Naive thymus-derived CD4-positive, alpha-beta T cell (primary cell): ENCODE results near the gene ARHGAP33. TPM values are rescaled to one million over a fixed set of nuclear protein-coding genes. Genes with fewer than 3 reads are reported as not detected.
A peak's percentile ranks its signal among the peaks of the same experiment; 100 is the strongest.

ENCODE experiments used
- ATAC-seq: fragments of 150-1000 bp; cut with Tn5 transposase; 2 replicates; pipeline ENCODE4 v1.10.0; 2021; ENCODE audit warnings: mild to moderate bottlenecking, moderate library complexity
- CTCF ChIA-PET: fragments of 350-600 bp; sonication (Branson Sonifier 250); formaldehyde crosslinking; loops from one replicate; lab custom pipeline; 2021; ENCODE audit warnings: antibody characterized with exemption; lab: Charles Lee
- POLR2A ChIA-PET: fragments of 350-600 bp; sonication (Branson Sonifier 250); formaldehyde crosslinking; loops from one replicate; lab custom pipeline; 2021; ENCODE audit warnings: antibody characterized with exemption, inconsistent platforms; lab: Charles Lee
- DNase-seq, 9 donors: peaks; one replicate each; pipeline versions ENCODE4 v3.0.0 to v3.0.0-alpha.2; 2020 to 2022; ENCODE audit warnings: mixed read lengths in 1 of 9
- H3K27ac ChIP-seq: one replicate; pipeline ENCODE4 v1.7.0; 2013; ENCODE audit warnings: mild to moderate bottlenecking, low read depth, low read length, moderate library complexity
- H3K27me3 ChIP-seq, 2 donors: one replicate each; pipeline ENCODE4 v1.7.0; 2013; ENCODE audit warnings: low read length in 2 of 2, mild to moderate bottlenecking in 2 of 2, moderate library complexity in 2 of 2; ENCODE audit not compliant: control insufficient read depth in 2 of 2, insufficient read depth in 2 of 2
- H3K36me3 ChIP-seq, 3 experiments: 1 replicate in 2 of 3; 2 replicates in 1 of 3; pipeline ENCODE4 v1.7.0; 2013; ENCODE audit warnings: low read length in 3 of 3, mild to moderate bottlenecking in 3 of 3, moderate library complexity in 1 of 3; ENCODE audit not compliant: insufficient read depth in 3 of 3, control insufficient read depth in 2 of 3
- H3K4me1 ChIP-seq, 2 donors: one replicate each; pipeline ENCODE4 v1.7.0; 2013; ENCODE audit warnings: low read length in 2 of 2, mild to moderate bottlenecking in 2 of 2, moderate library complexity in 1 of 2; ENCODE audit not compliant: control insufficient read depth in 2 of 2, insufficient read depth in 2 of 2
- H3K4me3 ChIP-seq: 2 replicates; pipeline ENCODE4 v1.7.0; 2013; ENCODE audit warnings: mild to moderate bottlenecking, low read length
- H3K9me3 ChIP-seq, 3 experiments: 1 replicate in 2 of 3; 2 replicates in 1 of 3; pipeline ENCODE4 v1.7.0; 2013; ENCODE audit warnings: low read length in 3 of 3; ENCODE audit not compliant: control insufficient read depth in 2 of 3
- H3K27ac Mint-ChIP-seq, 9 donors: one replicate each; pipeline ENCODE4 v1.8.0; 2020 to 2022; ENCODE audit warnings: mixed read lengths in 9 of 9, mild to moderate bottlenecking in 8 of 9, moderate library complexity in 5 of 9, inconsistent platforms in 2 of 9
- H3K27me3 Mint-ChIP-seq, 5 donors: one replicate each; pipeline ENCODE4 v1.8.0; 2021 to 2022; ENCODE audit warnings: mixed read lengths in 5 of 5, mild to moderate bottlenecking in 1 of 5
- H3K36me3 Mint-ChIP-seq, 5 donors: one replicate each; pipeline ENCODE4 v1.8.0; 2020 to 2022; ENCODE audit warnings: mixed read lengths in 5 of 5, mild to moderate bottlenecking in 3 of 5, inconsistent platforms in 1 of 5
- H3K4me1 Mint-ChIP-seq, 7 donors: one replicate each; pipeline ENCODE4 v1.8.0; 2020 to 2022; ENCODE audit warnings: mixed read lengths in 7 of 7, mild to moderate bottlenecking in 3 of 7, inconsistent platforms in 1 of 7
- H3K4me3 Mint-ChIP-seq, 10 donors: one replicate each; pipeline ENCODE4 v1.8.0; 2020 to 2022; ENCODE audit warnings: mild to moderate bottlenecking in 10 of 10, mixed read lengths in 10 of 10, moderate library complexity in 6 of 10, inconsistent platforms in 2 of 10
- H3K9me3 Mint-ChIP-seq, 11 donors: one replicate each; pipeline ENCODE4 v1.8.0; 2020 to 2022; ENCODE audit warnings: mixed read lengths in 11 of 11, mild to moderate bottlenecking in 4 of 11, inconsistent platforms in 1 of 11, moderate library complexity in 1 of 11
- intact Hi-C, 2 donors: fragments of 100-400 bp; cut with micrococcal nuclease; formaldehyde crosslinking; loops; one replicate each; pipeline ENCODE4 v1.15.1; 2023
- polyA plus RNA-seq, 2 donors: library from polyadenylated mRNA; unstranded; fragments of 300-500 nt; fragmentation: Illumina TruSeq; gene quantifications; one replicate each; pipeline ENCODE4 v1.2.3, GENCODE V29; 2021
- total RNA-seq, 6 experiments: library from RNA in 5 of 6; stranded (reverse) in 5 of 6; gene quantifications; 1 replicate in 5 of 6; 2 replicates in 1 of 6; pipeline ENCODE4 v1.2.3 and lab custom pipeline; 2021 to 2026

The ARHGAP33 gene
- total and polyA plus RNA-seq, 7 experiments from 2014 or later, result 0.09 to 55.5 (median 20.6) TPM

DNA sequence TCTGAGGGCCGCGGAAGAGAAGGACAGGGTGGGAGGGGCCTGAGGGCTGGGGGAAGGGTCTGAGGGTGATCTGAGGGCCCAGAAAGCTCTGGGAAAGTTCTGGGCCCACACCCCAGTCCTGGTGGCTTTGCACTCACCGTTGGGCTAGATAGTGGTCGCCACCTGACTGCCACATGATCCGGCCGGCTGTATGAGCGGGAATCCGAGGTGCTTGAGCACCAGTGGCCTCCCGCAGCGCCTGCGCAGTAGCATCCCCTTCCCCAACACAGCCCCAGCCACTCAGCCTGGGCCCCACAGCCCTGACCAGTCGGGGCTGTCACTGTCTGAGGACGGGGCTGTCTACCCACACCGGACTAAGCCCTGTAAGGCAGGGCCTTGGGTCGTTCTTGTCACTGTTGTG is 22.3 kb downstream of the ARHGAP33 start:
- Histone ChIP-seq H3K4me3 (no peak overlapping the region), H3K9me3 (no peaks in the 10 kb centered on the region), H3K36me3 (no peaks in the 10 kb centered on the region), H3K4me1 (no peaks in the 10 kb centered on the region), H3K27ac (no peak overlapping the region), H3K27me3 (no peaks in the 10 kb centered on the region)
- H3K4me1 Mint-ChIP-seq, result peaks cover 0 to 10% (median 0%) of the 10 kb centered on the region in 7 donors
- peak overlapping the region in 1 of 10 donors; percentile 62 for H3K4me3 Mint-ChIP-seq
- peaks cover 20 to 42% (median 27%) of the 10 kb centered on the region in 5 donors for H3K27me3 Mint-ChIP-seq
- intact Hi-C loops, result no loop called here
- ChIA-PET CTCF (no interaction called here), POLR2A (no interaction called here)
- peaks cover 0 to 3% (median 0%) of the 10 kb centered on the region in 11 donors for H3K9me3 Mint-ChIP-seq
- H3K27ac Mint-ChIP-seq, result no peak overlapping the region
- no peak for DNase-seq
- ATAC-seq, result no peak
- no peaks in the 10 kb centered on the region for H3K36me3 Mint-ChIP-seq

DNA sequence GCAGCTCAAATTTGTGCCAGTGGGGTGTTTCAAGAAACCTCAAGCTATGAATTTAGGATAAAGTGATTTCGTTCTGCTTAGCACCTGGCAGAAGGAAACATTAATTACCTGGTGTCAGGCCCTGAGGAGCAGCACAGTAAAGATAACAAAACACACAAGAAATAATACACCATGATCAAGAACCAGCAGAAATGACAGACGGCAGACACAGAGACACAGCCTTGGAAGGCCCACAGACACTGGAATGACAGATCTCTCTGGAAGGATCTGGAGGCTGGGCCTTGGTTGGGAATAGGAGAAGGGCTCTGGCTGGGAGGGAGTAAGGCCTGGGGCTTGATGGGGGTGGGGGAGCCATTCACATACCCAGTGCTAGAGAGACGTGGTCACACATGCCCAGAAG is 26.5 kb downstream of the ARHGAP33 start:
- H3K27me3 Mint-ChIP-seq, result peaks cover 5 to 28% (median 10%) of the 10 kb centered on the region in 5 donors
- no peak overlapping the region for H3K27ac Mint-ChIP-seq
- H3K4me3 ChIP-seq, result no peak overlapping the region
- H3K4me3 Mint-ChIP-seq, result no peak overlapping the region
- ChIA-PET CTCF (interaction anchor here (0.7 kb wide), 1 partner anchor 109 kb away, joined by 8 read pairs; no protein-coding TSS in a partner anchor), POLR2A (no interaction called here)
- H3K9me3 Mint-ChIP-seq, result peaks cover 0 to 3% (median 0%) of the 10 kb centered on the region in 11 donors
- no peaks in the 10 kb centered on the region for H3K36me3 Mint-ChIP-seq
- DNase-seq, result no peak
- no peak for ATAC-seq
- H3K27me3 ChIP-seq, result no peaks in the 10 kb centered on the region
- H3K27ac ChIP-seq, result no peak overlapping the region
- no peaks in the 10 kb centered on the region for H3K9me3 ChIP-seq
- intact Hi-C loops, result no loop called here
- peaks cover 0 to 12% (median 8%) of the 10 kb centered on the region in 7 donors for H3K4me1 Mint-ChIP-seq
- H3K36me3 ChIP-seq, result no peaks in the 10 kb centered on the region
- H3K4me1 ChIP-seq, result no peaks in the 10 kb centered on the region

DNA sequence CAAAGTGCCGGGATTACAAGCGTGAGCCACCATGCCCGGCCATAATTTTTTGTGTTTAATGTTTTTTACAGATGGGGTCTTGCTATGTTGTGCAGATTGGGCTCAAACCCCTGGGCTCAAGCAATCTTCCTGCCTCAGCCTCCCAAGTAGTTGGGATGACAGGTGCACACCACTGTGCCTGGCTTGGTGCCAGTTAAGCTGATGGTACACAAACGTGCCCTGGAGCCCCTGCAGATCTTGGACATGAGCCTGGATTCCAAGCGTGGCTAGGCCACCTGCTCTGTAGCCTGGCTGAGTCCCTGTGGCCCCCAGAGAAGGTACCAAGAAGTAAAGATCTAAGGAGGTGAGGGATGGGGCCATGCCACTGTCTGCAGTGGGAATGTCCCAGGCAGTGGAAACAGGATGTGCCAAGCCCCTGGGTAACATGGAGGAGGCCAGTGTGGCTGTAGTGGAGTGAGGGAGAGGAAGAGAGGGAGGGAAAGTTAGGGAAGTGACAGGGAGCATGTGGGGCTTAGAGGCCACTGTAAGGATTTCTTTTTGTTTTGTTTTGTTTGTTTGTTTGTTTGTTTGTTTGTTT is 30.2 kb downstream of the ARHGAP33 start:
- Histone ChIP-seq H3K36me3 (no peaks in the 10 kb centered on the region), H3K4me3 (no peak overlapping the region), H3K27me3 (no peaks in the 10 kb centered on the region), H3K4me1 (no peaks in the 10 kb centered on the region), H3K27ac (no peak overlapping the region), H3K9me3 (no peaks in the 10 kb centered on the region)
- Mint-ChIP-seq H3K9me3 (peaks cover 0 to 3% (median 0%) of the 10 kb centered on the region in 11 donors), H3K36me3 (no peaks in the 10 kb centered on the region), H3K4me1 (peaks cover 0 to 10% (median 7%) of the 10 kb centered on the region in 7 donors), H3K27me3 (peaks cover 0 to 8% (median 0%) of the 10 kb centered on the region in 5 donors), H3K27ac (no peak overlapping the region), H3K4me3 (no peak overlapping the region)
- ChIA-PET POLR2A (no interaction called here), CTCF (no interaction called here)
- ATAC-seq (no peak), DNase-seq (no peak)
- intact Hi-C loops, result no loop called here

- no peak overlapping the region for H3K4me3 ChIP-seq
- H3K36me3 ChIP-seq, result no peaks in the 10 kb centered on the region
- ATAC-seq (no peak), DNase-seq (no peak)
- Mint-ChIP-seq H3K4me1 (peaks cover 0 to 10% (median 7%) of the 10 kb centered on the region in 7 donors), H3K27ac (peak overlapping the region in 1 of 9 donors; percentile 18), H3K36me3 (no peaks in the 10 kb centered on the region), H3K27me3 (peaks cover 0 to 11% (median 0%) of the 10 kb centered on the region in 5 donors), H3K4me3 (no peak overlapping the region), H3K9me3 (peaks cover 0 to 3% (median 0%) of the 10 kb centered on the region in 11 donors)
- intact Hi-C loops, result no loop called here
- no peaks in the 10 kb centered on the region for H3K27me3 ChIP-seq
- ChIA-PET POLR2A (no interaction called here), CTCF (no interaction called here)
- no peaks in the 10 kb centered on the region for H3K4me1 ChIP-seq
- H3K27ac ChIP-seq, result no peak overlapping the region
- H3K9me3 ChIP-seq, result no peaks in the 10 kb centered on the region
Observed at GRCh38 chr19:35806597-35806996, 31.2 kb downstream of the ARHGAP33 start.

GRCh38 chr19:35807633-35808032 is 32.3 kb downstream of the ARHGAP33 start:
- Histone ChIP-seq H3K4me1 (no peaks in the 10 kb centered on the region), H3K27me3 (no peaks in the 10 kb centered on the region), H3K27ac (no peak overlapping the region), H3K9me3 (no peaks in the 10 kb centered on the region), H3K36me3 (no peaks in the 10 kb centered on the region), H3K4me3 (no peak overlapping the region)
- H3K36me3 Mint-ChIP-seq, result no peaks in the 10 kb centered on the region
- intact Hi-C loops, result no loop called here
- ChIA-PET POLR2A (no interaction called here), CTCF (no interaction called here)
- DNase-seq (no peak), ATAC-seq (no peak)
- H3K27ac Mint-ChIP-seq, result no peak overlapping the region
- peaks cover 0 to 3% (median 0%) of the 10 kb centered on the region in 11 donors for H3K9me3 Mint-ChIP-seq
- H3K4me3 Mint-ChIP-seq, result no peak overlapping the region
- H3K27me3 Mint-ChIP-seq, result peaks cover 0 to 11% (median 0%) of the 10 kb centered on the region in 5 donors
- peaks cover 0 to 10% (median 7%) of the 10 kb centered on the region in 7 donors for H3K4me1 Mint-ChIP-seq

- H3K27ac ChIP-seq, result no peak overlapping the region
- H3K36me3 ChIP-seq, result no peaks in the 10 kb centered on the region
- H3K27me3 ChIP-seq, result no peaks in the 10 kb centered on the region
- H3K9me3 ChIP-seq, result no peaks in the 10 kb centered on the region
- ATAC-seq (no peak), DNase-seq (no peak)
- POLR2A ChIA-PET, result no interaction called here
- peaks cover 0 to 4% (median 0%) of the 10 kb centered on the region in 11 donors for H3K9me3 Mint-ChIP-seq
- no peaks in the 10 kb centered on the region for H3K4me1 ChIP-seq
- CTCF ChIA-PET, result interaction anchor here (0.6 kb wide), 1 partner anchor 298 kb away, joined by 3 read pairs; no protein-coding TSS in a partner anchor
- no peak overlapping the region for H3K27ac Mint-ChIP-seq
- H3K4me1 Mint-ChIP-seq, result peaks cover 0 to 1% (median 0%) of the 10 kb centered on the region in 7 donors
- H3K4me3 ChIP-seq, result no peak overlapping the region
- no peak overlapping the region for H3K4me3 Mint-ChIP-seq
- no peaks in the 10 kb centered on the region for H3K36me3 Mint-ChIP-seq
- intact Hi-C loops, result no loop called here
- peaks cover 3 to 16% (median 5%) of the 10 kb centered on the region in 5 donors for H3K27me3 Mint-ChIP-seq
Observed at GRCh38 chr19:35811317-35812219, 36.2 kb downstream of the ARHGAP33 start.
